WI38 (cell line): Measurements from ENCODE around the gene UBAC1.

Experiments used
- H3K4me3 ChIP-seq: 2 replicates; pipeline ENCODE4 v1.5.1; 2011; ENCODE audit warnings: low read depth, mild to moderate bottlenecking, control low read depth, low read length
- CTCF ChIP-seq: IDR thresholded peaks from 2 replicates; pipeline ENCODE4 v1.5.1; 2012; ENCODE audit warnings: low read depth, mild to moderate bottlenecking, control low read depth, low read length

The UBAC1 gene

GRCh38 chr9:135976531-135976930 is 15.4 kb upstream of the UBAC1 start:
- H3K4me3 ChIP-seq = no peak overlapping the region
- no peak for TF ChIP-seq CTCF

- TF ChIP-seq CTCF = no peak
- no peak overlapping the region for H3K4me3 ChIP-seq
These were observed 14.7 kb upstream of the UBAC1 start for GRCh38 chr9:135975834-135976233.

- TF ChIP-seq CTCF = no peak
- no peak overlapping the region for H3K4me3 ChIP-seq
These were observed 13.0 kb upstream of the UBAC1 start for GRCh38 chr9:135974220-135974573.

- no peak for TF ChIP-seq CTCF
- H3K4me3 ChIP-seq = no peak overlapping the region
These were observed 12.4 kb upstream of the UBAC1 start for GRCh38 chr9:135973277-135974219.

- TF ChIP-seq CTCF = no peak
- H3K4me3 ChIP-seq = no peak overlapping the region
These were observed 10.7 kb upstream of the UBAC1 start for GRCh38 chr9:135971892-135972291.

GRCh38 chr9:135971111-135971766 is 10.1 kb upstream of the UBAC1 start:
- H3K4me3 ChIP-seq = no peak overlapping the region
- no peak for TF ChIP-seq CTCF

- no peak for TF ChIP-seq CTCF
- no peak overlapping the region for H3K4me3 ChIP-seq
These were observed 9.1 kb upstream of the UBAC1 start for GRCh38 chr9:135970128-135970815.
